HG03439 (cell line): ENCODE data around the gene PHIP.
A peak's percentile ranks its signal among the peaks of the same experiment; 100 is the strongest.
"Not testable (repeated sequence)": the region's sequence is repeated elsewhere in the genome, so short reads cannot be mapped to it uniquely, and the experiment has no call there.

ENCODE experiments used
- ATAC-seq: cut with Tn5 transposase; IDR thresholded peaks from one replicate; pipeline ENCODE4 v1.9.1; 2021; ENCODE audit warnings: mild to moderate bottlenecking, moderate library complexity; ENCODE audit not compliant: unreplicated experiment

The PHIP gene

GRCh38 chr6:79078075-79078969, at the start of gene PHIP:
TSS of gene PHIP (minus strand) at chr6:79078254. CDS start at chr6:79078068, 186 bp downstream.
- ATAC-seq: peak; percentile 72

GRCh38 chr6:79127660-79128059, 49.6 kb upstream of the PHIP start:
- ATAC-seq: no peak

GRCh38 chr6:79119217-79119616, 41.2 kb upstream of the PHIP start:
- ATAC-seq: no peak

GRCh38 chr6:79117752-79118151, 39.7 kb upstream of the PHIP start:
- ATAC-seq: no peak

- ATAC-seq: no peak
Measured at GRCh38 chr6:79115553-79116182, 37.6 kb upstream of the PHIP start.

- no peak for ATAC-seq
Measured at GRCh38 chr6:79111549-79111948, 33.5 kb upstream of the PHIP start.

- ATAC-seq: no peak
Measured at GRCh38 chr6:79101164-79101563, 23.1 kb upstream of the PHIP start.

GRCh38 chr6:79100304-79100703, 22.2 kb upstream of the PHIP start:
- no peak for ATAC-seq

GRCh38 chr6:79094938-79095337, 16.9 kb upstream of the PHIP start:
- no peak for ATAC-seq

GRCh38 chr6:79091801-79092200, 13.7 kb upstream of the PHIP start:
- ATAC-seq: not testable (repeated sequence)

GRCh38 chr6:79089552-79090404, 11.7 kb upstream of the PHIP start:
- no peak for ATAC-seq

GRCh38 chr6:79084693-79085092, 6.6 kb upstream of the PHIP start:
- no peak for ATAC-seq

- no peak for ATAC-seq
Measured at GRCh38 chr6:79082304-79082703, 4.2 kb upstream of the PHIP start.

- ATAC-seq: no peak
Measured at GRCh38 chr6:79081663-79082062, 3.6 kb upstream of the PHIP start.

- no peak for ATAC-seq
Measured at GRCh38 chr6:79079561-79080041, 1.5 kb upstream of the PHIP start.

- peak; percentile 28 for ATAC-seq
Measured at GRCh38 chr6:79077715-79078074, 359 bp downstream of the PHIP start.

GRCh38 chr6:79076782-79077641, 1.0 kb downstream of the PHIP start:
- peak; percentile 57 for ATAC-seq

GRCh38 chr6:79076160-79076559, 1.9 kb downstream of the PHIP start:
- ATAC-seq: no peak

- no peak for ATAC-seq
Measured at GRCh38 chr6:79073888-79074287, 4.2 kb downstream of the PHIP start.

GRCh38 chr6:79072640-79073181, 5.3 kb downstream of the PHIP start:
- peak; percentile 32 for ATAC-seq
